WI38 (cell line): Measurements from ENCODE around the gene SLC16A12.

Experiments used
- H3K4me3 ChIP-seq: 2 replicates; pipeline ENCODE4 v1.5.1; 2011; ENCODE audit warnings: low read depth, mild to moderate bottlenecking, control low read depth, low read length
- TF ChIP-seq, protein P1 (sequence below): IDR thresholded peaks from 2 replicates; pipeline ENCODE4 v1.5.1; 2012; ENCODE audit warnings: low read depth, mild to moderate bottlenecking, control low read depth, low read length

The SLC16A12 gene

DNA sequence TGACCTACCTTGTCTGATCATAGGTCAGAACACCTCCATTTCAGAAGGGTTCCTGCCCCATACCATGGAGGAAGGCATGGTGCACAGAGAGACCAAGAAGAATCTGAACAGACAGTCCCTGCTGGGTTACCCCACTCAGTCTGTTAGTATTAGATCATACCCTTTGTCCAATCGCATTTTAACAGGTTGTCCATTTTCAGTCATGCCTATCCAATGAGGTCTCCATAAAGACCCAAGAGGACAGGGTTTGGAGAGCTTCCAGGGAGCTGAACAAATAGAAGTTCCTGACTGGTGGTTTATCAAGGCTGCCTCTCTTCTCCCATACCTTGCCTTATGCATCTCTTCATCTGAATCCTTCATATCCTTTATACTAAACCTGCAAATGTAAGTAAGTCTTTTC, 21.2 kb upstream of the SLC16A12 start:
- TF ChIP-seq, protein P1, sequence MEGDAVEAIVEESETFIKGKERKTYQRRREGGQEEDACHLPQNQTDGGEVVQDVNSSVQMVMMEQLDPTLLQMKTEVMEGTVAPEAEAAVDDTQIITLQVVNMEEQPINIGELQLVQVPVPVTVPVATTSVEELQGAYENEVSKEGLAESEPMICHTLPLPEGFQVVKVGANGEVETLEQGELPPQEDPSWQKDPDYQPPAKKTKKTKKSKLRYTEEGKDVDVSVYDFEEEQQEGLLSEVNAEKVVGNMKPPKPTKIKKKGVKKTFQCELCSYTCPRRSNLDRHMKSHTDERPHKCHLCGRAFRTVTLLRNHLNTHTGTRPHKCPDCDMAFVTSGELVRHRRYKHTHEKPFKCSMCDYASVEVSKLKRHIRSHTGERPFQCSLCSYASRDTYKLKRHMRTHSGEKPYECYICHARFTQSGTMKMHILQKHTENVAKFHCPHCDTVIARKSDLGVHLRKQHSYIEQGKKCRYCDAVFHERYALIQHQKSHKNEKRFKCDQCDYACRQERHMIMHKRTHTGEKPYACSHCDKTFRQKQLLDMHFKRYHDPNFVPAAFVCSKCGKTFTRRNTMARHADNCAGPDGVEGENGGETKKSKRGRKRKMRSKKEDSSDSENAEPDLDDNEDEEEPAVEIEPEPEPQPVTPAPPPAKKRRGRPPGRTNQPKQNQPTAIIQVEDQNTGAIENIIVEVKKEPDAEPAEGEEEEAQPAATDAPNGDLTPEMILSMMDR = no peak
- no peak overlapping the region for H3K4me3 ChIP-seq

DNA sequence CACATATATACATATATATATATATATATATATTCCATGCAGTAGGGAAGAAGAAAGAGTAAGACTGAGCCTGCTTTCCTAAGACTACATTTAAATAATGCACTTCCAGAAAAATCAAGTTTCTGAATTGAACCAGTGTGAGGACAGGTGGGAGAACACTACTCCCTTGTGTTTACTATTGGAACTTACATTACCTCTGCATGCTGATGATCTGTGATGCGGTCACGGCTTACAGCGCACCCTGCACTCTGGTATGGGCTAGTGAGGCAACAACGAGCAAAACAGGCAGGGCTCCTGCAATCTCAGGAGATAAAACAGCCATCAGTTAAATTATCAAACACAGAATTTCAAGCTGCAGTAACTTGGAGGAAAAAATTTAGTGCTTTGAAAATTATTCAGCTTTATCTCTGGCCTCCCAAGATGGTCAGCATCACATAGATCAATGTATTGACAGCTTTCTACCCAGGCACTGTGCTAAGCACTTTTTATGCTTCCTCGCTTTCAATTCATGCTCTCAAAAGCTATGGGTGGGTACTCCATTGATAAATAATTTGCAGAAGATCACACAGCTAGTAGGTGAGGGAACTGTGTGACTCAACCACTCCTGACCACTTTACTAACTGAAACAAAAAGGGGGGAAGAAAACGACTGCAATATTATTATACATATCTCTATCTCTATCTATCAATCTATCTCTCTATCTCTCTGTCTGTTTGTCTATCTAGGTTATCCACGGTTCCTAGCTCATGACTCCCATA, 20.5 kb upstream of the SLC16A12 start:
- H3K4me3 ChIP-seq = no peak overlapping the region
- TF ChIP-seq, protein P1 = no peak

GRCh38 chr10:89554433-89554832, 19.0 kb upstream of the SLC16A12 start:
- TF ChIP-seq, protein P1 = no peak
- no peak overlapping the region for H3K4me3 ChIP-seq

GRCh38 chr10:89553064-89553734, 17.8 kb upstream of the SLC16A12 start:
- H3K4me3 ChIP-seq = no peak overlapping the region
- TF ChIP-seq, protein P1 = no peak

GRCh38 chr10:89552213-89552612, 16.8 kb upstream of the SLC16A12 start:
- TF ChIP-seq, protein P1 = no peak
- no peak overlapping the region for H3K4me3 ChIP-seq

DNA sequence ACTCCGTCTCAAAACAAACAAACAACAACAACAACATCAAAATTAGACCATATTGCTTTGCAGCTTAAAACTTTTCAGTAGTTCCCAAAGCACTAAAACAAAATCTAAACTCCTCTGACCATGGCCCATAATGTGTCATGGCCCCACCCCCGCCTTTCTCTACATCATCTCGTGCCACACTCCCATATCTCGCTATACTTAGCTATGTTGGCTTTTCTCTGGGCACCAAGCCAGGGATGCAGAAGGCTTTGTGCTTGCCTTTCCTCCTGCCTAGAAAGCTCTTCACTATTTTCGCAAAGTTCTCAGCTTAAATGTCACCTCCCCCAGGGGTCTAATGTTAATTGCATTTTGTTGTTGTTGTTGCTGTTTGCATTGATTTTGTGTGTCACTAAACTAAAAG, 15.1 kb upstream of the SLC16A12 start:
- TF ChIP-seq, protein P1 = no peak
- H3K4me3 ChIP-seq = no peak overlapping the region

DNA sequence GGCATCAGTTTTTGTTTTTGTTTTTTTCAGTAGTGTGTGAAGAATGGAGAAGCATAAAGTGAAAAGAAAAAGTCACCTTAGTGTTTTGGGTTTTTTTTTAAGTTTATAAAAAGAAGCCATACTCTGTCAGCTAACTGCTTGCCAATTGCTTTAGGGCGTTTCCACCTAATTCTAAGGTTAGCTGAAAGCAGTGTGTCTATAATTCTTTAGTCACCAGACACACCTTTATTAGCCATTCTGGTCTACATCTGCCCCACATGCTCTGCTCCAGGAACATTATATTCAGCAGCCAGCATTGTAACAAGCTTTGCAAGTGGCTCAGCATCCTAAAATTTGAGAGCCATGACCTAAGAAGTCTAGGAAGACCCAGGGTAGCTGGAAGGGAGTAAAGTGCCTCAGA, 14.1 kb upstream of the SLC16A12 start:
- TF ChIP-seq, protein P1 = no peak
- no peak overlapping the region for H3K4me3 ChIP-seq
